Neural crest cell (in vitro differentiated cells): ENCODE results near the gene STAB2. TPM values are rescaled to one million over a fixed set of nuclear protein-coding genes. Genes with fewer than 3 reads are reported as not detected.
A peak's percentile ranks its signal among the peaks of the same experiment; 100 is the strongest.

ENCODE experiments used
- DNase-seq: peaks from one replicate; pipeline ENCODE4 v3.0.0; 2021; ENCODE audit warnings: low read depth, mixed read lengths, low spot score
- H3K27ac Mint-ChIP-seq: one replicate; pipeline ENCODE4 v1.8.0; 2021; ENCODE audit warnings: mild to moderate bottlenecking, mixed read lengths; ENCODE audit not compliant: unreplicated experiment
- H3K27me3 Mint-ChIP-seq: 2 replicates; pipeline ENCODE4 v1.8.0; 2021; ENCODE audit warnings: low read depth, mild to moderate bottlenecking, mixed read lengths
- H3K36me3 Mint-ChIP-seq: 2 replicates; pipeline ENCODE4 v1.8.0; 2021; ENCODE audit warnings: low read depth, mild to moderate bottlenecking, mixed read lengths
- H3K4me1 Mint-ChIP-seq: 2 replicates; pipeline ENCODE4 v1.8.0; 2021; ENCODE audit warnings: mixed read lengths
- H3K4me3 Mint-ChIP-seq: one replicate; pipeline ENCODE4 v1.8.0; 2021; ENCODE audit warnings: mild to moderate bottlenecking, mixed read lengths
- H3K9me3 Mint-ChIP-seq: 2 replicates; pipeline ENCODE4 v1.8.0; 2021; ENCODE audit warnings: mixed read lengths
- total RNA-seq: library from RNA; stranded (reverse); gene quantifications from 2 replicates; pipeline ENCODE4 v1.2.1, GENCODE V29; 2021
- TF ChIP-seq, protein P1 (sequence below): fragments of 200-600 bp; sonication (generic); conservative IDR thresholded peaks from 2 replicates; pipeline ENCODE4 v1.5.0; 2021; ENCODE audit warnings: antibody characterized with exemption, mild to moderate bottlenecking

Gene STAB2
- total RNA-seq, 1 donor from 2014 or later = not detected

DNA sequence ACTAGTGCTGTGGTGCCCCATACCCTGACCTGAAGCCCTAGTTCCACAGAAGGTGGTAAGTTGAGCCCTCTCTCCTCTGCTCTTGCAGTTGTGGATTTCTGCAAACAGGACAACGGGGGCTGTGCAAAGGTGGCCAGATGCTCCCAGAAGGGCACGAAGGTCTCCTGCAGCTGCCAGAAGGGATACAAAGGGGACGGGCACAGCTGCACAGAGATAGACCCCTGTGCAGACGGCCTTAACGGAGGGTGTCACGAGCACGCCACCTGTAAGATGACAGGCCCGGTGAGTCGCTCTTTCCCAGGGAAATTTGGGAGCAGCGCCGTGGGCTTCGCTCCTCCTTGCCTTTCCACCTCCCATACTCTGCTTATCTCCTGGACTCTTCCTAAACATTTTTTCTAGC, 161.8 kb downstream of the STAB2 start:
- TF ChIP-seq, protein P1, sequence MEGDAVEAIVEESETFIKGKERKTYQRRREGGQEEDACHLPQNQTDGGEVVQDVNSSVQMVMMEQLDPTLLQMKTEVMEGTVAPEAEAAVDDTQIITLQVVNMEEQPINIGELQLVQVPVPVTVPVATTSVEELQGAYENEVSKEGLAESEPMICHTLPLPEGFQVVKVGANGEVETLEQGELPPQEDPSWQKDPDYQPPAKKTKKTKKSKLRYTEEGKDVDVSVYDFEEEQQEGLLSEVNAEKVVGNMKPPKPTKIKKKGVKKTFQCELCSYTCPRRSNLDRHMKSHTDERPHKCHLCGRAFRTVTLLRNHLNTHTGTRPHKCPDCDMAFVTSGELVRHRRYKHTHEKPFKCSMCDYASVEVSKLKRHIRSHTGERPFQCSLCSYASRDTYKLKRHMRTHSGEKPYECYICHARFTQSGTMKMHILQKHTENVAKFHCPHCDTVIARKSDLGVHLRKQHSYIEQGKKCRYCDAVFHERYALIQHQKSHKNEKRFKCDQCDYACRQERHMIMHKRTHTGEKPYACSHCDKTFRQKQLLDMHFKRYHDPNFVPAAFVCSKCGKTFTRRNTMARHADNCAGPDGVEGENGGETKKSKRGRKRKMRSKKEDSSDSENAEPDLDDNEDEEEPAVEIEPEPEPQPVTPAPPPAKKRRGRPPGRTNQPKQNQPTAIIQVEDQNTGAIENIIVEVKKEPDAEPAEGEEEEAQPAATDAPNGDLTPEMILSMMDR = no peak
- DNase-seq = no peak
- peak overlapping the region; percentile 45 for H3K27ac Mint-ChIP-seq
- no peaks in the 10 kb centered on the region for H3K36me3 Mint-ChIP-seq
- no peak overlapping the region for H3K4me3 Mint-ChIP-seq
- no peaks in the 10 kb centered on the region for H3K9me3 Mint-ChIP-seq
- no peaks in the 10 kb centered on the region for H3K4me1 Mint-ChIP-seq
- H3K27me3 Mint-ChIP-seq = no peaks in the 10 kb centered on the region

DNA sequence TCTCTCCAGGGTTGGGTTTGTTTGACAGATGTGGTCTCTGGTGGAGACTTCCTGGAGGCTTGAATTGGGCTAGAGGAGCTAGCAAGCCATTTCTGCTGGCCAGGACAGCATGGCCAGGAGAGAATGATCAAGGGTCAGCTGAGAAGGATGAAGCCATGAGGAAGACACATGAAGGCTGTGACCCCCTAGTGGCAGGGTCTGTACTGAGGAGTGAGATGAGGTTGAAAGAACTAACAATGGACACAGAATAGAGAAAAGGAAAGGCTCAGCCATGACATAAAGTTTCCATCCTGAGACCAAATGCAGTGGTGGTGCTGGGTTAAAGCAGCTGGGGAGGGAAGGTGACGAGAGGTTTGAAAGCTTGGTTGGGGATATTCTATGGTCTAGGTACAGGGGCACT, 164.1 kb downstream of the STAB2 start:
- TF ChIP-seq, protein P1 = no peak
- no peaks in the 10 kb centered on the region for H3K4me1 Mint-ChIP-seq
- H3K27me3 Mint-ChIP-seq = no peaks in the 10 kb centered on the region
- no peaks in the 10 kb centered on the region for H3K36me3 Mint-ChIP-seq
- no peak overlapping the region for H3K27ac Mint-ChIP-seq
- H3K9me3 Mint-ChIP-seq = no peaks in the 10 kb centered on the region
- H3K4me3 Mint-ChIP-seq = no peak overlapping the region
- DNase-seq = no peak

DNA sequence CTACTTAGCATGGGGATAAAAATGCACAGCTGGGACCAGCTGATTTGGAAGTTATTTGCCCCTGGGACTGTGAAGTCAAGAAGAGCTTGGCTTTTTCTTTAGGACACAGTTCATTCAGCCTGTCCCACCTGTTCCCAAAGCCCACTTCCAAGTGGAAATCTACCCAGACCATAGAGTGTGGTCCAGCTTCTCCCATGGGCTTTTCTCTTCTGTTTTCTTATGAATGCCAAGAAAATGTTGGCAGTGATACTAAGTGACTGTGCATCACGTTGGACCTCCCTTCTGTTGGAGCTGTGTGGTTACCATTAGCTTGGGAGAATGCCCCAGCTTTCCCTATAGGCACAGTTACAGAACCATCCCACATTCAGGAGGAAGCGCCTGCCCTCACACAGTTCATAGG, 164.5 kb downstream of the STAB2 start:
- TF ChIP-seq, protein P1 = no peak
- Mint-ChIP-seq H3K36me3 (no peaks in the 10 kb centered on the region), H3K27ac (no peak overlapping the region), H3K4me1 (no peaks in the 10 kb centered on the region), H3K27me3 (no peaks in the 10 kb centered on the region), H3K9me3 (no peaks in the 10 kb centered on the region), H3K4me3 (no peak overlapping the region)
- no peak for DNase-seq

DNA sequence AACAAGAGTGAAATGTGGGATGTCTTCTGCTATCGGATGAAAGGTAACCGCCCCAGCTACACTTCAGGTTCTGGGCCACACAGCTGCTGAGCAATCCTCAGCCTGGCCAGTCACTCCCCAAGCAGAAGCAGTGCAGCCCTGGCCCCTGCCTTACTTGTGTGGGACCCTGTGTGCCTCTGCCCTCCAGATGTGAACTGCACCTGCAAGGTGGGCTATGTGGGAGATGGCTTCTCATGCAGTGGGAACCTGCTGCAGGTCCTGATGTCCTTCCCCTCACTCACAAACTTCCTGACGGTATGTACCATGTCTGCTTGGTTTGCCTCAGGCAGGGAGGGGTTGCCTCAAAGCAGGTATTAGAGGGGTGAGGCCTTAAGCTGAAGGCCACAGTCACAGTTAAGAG, 168.4 kb downstream of the STAB2 start:
- H3K27me3 Mint-ChIP-seq = no peaks in the 10 kb centered on the region
- no peak for DNase-seq
- H3K27ac Mint-ChIP-seq = no peak overlapping the region
- no peaks in the 10 kb centered on the region for H3K9me3 Mint-ChIP-seq
- H3K4me3 Mint-ChIP-seq = no peak overlapping the region
- no peaks in the 10 kb centered on the region for H3K4me1 Mint-ChIP-seq
- no peaks in the 10 kb centered on the region for H3K36me3 Mint-ChIP-seq
- TF ChIP-seq, protein P1 = no peak

DNA sequence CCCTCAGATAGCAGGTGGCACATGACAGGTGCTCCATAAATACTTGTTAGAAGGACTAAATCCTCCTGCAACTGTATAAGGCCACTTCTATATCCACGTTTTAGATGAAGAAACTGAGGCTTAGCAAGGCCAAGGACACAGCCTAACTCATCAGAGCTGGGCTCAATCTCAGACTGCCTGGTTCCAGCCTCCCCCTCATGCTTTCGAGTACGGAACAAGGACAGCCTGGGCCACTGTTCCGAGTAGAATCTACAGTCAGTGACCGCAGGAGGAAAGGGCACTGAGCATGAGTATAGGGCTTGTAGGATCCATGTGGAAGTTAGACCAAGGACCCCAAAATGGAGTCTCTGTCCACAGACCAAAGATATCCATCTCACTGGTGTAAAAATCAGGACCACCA, 169.4 kb downstream of the STAB2 start:
- no peak for DNase-seq
- TF ChIP-seq, protein P1 = no peak

DNA sequence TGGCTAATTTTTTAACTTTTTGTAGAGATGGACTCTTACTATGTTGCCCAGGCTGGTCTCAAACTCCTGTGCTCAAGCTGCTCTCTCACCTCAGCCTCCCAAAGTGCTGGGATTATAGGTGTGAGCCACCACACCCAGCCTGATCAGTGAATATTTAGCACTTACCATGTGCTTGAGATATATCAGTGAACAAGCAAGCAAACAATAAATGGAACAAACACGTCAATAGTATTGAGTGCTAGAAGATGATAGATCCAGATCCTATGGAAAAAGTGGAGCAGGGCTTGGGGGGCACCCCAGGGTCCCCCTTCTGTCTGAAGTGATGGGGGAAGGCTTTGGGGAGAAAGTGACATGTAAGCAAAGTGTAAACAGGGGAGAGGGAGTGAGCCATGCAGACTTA, 170.2 kb downstream of the STAB2 start:
- TF ChIP-seq, protein P1 = no peak
- no peak for DNase-seq
- H3K27me3 Mint-ChIP-seq = no peaks in the 10 kb centered on the region
- no peak overlapping the region for H3K27ac Mint-ChIP-seq
- H3K9me3 Mint-ChIP-seq = no peaks in the 10 kb centered on the region
- H3K36me3 Mint-ChIP-seq = no peaks in the 10 kb centered on the region
- H3K4me3 Mint-ChIP-seq = no peak overlapping the region
- H3K4me1 Mint-ChIP-seq = no peaks in the 10 kb centered on the region

More for the DNA sequence above, 169.4 kb downstream of the STAB2 start:
- no peaks in the 10 kb centered on the region for H3K4me1 Mint-ChIP-seq
- no peaks in the 10 kb centered on the region for H3K36me3 Mint-ChIP-seq
- H3K27me3 Mint-ChIP-seq = no peaks in the 10 kb centered on the region
- H3K9me3 Mint-ChIP-seq = no peaks in the 10 kb centered on the region
- no peak overlapping the region for H3K4me3 Mint-ChIP-seq
- H3K27ac Mint-ChIP-seq = no peak overlapping the region
